B cell (primary cell): ENCODE results near the gene OR6S1. TPM values are rescaled to one million over a fixed set of nuclear protein-coding genes. Genes with fewer than 3 reads are reported as not detected.

ENCODE experiments used
- ATAC-seq: fragments of 200-7000 bp; cut with Tn5 transposase; one replicate; pipeline ENCODE4 v1.10.0; 2021; ENCODE audit warnings: low read depth, mild to moderate bottlenecking, moderate number of reproducible peaks, moderate library complexity
- CTCF ChIA-PET: fragments of 350-600 bp; sonication (Branson Sonifier 250); formaldehyde crosslinking; loops from one replicate; lab custom pipeline; 2021; ENCODE audit warnings: antibody characterized with exemption, inconsistent platforms; lab: Charles Lee
- POLR2A ChIA-PET: fragments of 350-600 bp; sonication (Branson Sonifier 250); formaldehyde crosslinking; loops from one replicate; lab custom pipeline; 2021; ENCODE audit warnings: antibody characterized with exemption; lab: Charles Lee
- DNase-seq: peaks from one replicate; pipeline ENCODE4 v3.0.0; 2013
- H2AFZ ChIP-seq: 2 replicates; pipeline ENCODE4 v1.6.1; 2012; ENCODE audit warnings: mild to moderate bottlenecking, low read depth, low read length; ENCODE audit not compliant: insufficient read depth, poor library complexity, severe bottlenecking
- H3K27ac ChIP-seq, 2 donors: 1 replicate in 1 of 2; 2 replicates in 1 of 2; pipeline ENCODE4 v1.5.1; 2012 to 2013; ENCODE audit warnings: low read length in 2 of 2, mild to moderate bottlenecking in 2 of 2, moderate library complexity in 1 of 2
- H3K27me3 ChIP-seq, 4 experiments: fragments of 200-600 bp in 1 of 4; sonication (generic) in 1 of 4; replicated peaks in 1 of 4; 1 replicate in 2 of 4; 2 replicates in 2 of 4; pipeline versions ENCODE4 v1.6.1 to v1.7.0; 2013 to 2016; ENCODE audit warnings: low read length in 3 of 4, mild to moderate bottlenecking in 2 of 4, mixed read lengths in 1 of 4, moderate library complexity in 1 of 4; ENCODE audit not compliant: insufficient read depth in 4 of 4, control insufficient read depth in 3 of 4; ENCODE audit errors: control extremely low read depth in 1 of 4
- H3K36me3 ChIP-seq, 2 experiments: replicated peaks in 1 of 2; 1 replicate in 1 of 2; 2 replicates in 1 of 2; pipeline versions ENCODE4 v1.6.1 to v1.7.1; 2013; ENCODE audit warnings: low read length in 1 of 2; ENCODE audit not compliant: insufficient read depth in 2 of 2, control insufficient read depth in 1 of 2; ENCODE audit errors: control extremely low read depth in 1 of 2, extremely low read depth in 1 of 2
- H3K4me1 ChIP-seq, 2 donors: fragments of 200-600 bp in 1 of 2; sonication (generic) in 1 of 2; 1 replicate in 1 of 2; 2 replicates in 1 of 2; pipeline versions ENCODE4 v1.5.1 to v1.6.1; 2013 to 2017; ENCODE audit warnings: low read length in 2 of 2; ENCODE audit not compliant: control insufficient read depth in 2 of 2, insufficient read depth in 2 of 2
- H3K4me2 ChIP-seq: replicated peaks from 2 replicates; pipeline ENCODE3; 2012; ENCODE audit warnings: mild to moderate bottlenecking, low read depth, low read length; ENCODE audit not compliant: poor library complexity, severe bottlenecking
- H3K4me3 ChIP-seq, 5 experiments: fragments of 200-600 bp in 1 of 5; sonication (generic) in 1 of 5; 1 replicate in 3 of 5; 2 replicates in 2 of 5; pipeline versions ENCODE4 v1.5.1 to v1.7.0; 2011 to 2016; ENCODE audit warnings: low read length in 4 of 5, mild to moderate bottlenecking in 4 of 5, low read depth in 2 of 5, control low read depth in 1 of 5, moderate library complexity in 1 of 5; ENCODE audit not compliant: insufficient read depth in 1 of 5; ENCODE audit errors: control extremely low read depth in 1 of 5, extremely low read depth in 1 of 5
- H3K79me2 ChIP-seq: fragments of 200-600 bp; sonication (generic); one replicate; pipeline ENCODE4 v1.6.0; 2016; ENCODE audit warnings: low read length; ENCODE audit not compliant: control insufficient read depth, insufficient read depth
- H3K9ac ChIP-seq: fragments of 200-600 bp; sonication (generic); 2 replicates; pipeline ENCODE4 v1.6.1; 2017; ENCODE audit warnings: mild to moderate bottlenecking, low read length, moderate library complexity
- H3K9me3 ChIP-seq, 3 donors: one replicate each; pipeline versions ENCODE4 v1.6.1 to v1.7.1; 2013; ENCODE audit warnings: low read length in 2 of 3; ENCODE audit not compliant: control insufficient read depth in 2 of 3, insufficient read depth in 1 of 3; ENCODE audit errors: control extremely low read depth in 1 of 3
- H4K20me1 ChIP-seq: 2 replicates; pipeline ENCODE4 v1.6.0; 2012; ENCODE audit warnings: mild to moderate bottlenecking, low read length; ENCODE audit not compliant: insufficient read depth, control insufficient read depth, poor library complexity, severe bottlenecking
- H3K27ac Mint-ChIP-seq: one replicate; pipeline ENCODE4 v1.8.0; 2021; ENCODE audit warnings: mixed read lengths
- H3K27me3 Mint-ChIP-seq: one replicate; pipeline ENCODE4 v1.8.0; 2021; ENCODE audit warnings: mixed read lengths
- H3K4me1 Mint-ChIP-seq: one replicate; pipeline ENCODE4 v1.8.0; 2021; ENCODE audit warnings: mixed read lengths
- H3K4me3 Mint-ChIP-seq: one replicate; pipeline ENCODE4 v1.8.0; 2021; ENCODE audit warnings: mixed read lengths
- H3K9me3 Mint-ChIP-seq: one replicate; pipeline ENCODE4 v1.8.0; 2022; ENCODE audit warnings: mixed read lengths; ENCODE audit not compliant: insufficient read depth
- EZH2 ChIP-seq: IDR thresholded peaks from 2 replicates; pipeline ENCODE4 v1.6.1; 2012; ENCODE audit warnings: borderline replicate concordance, low read depth, mild to moderate bottlenecking, moderate library complexity, low read length; ENCODE audit not compliant: insufficient read depth, poor library complexity, severe bottlenecking
- WGBS: methylation state at CpG from one replicate; pipeline ENCODE4 v1.1.5; 2013; ENCODE audit warnings: missing lambda C conversion rate; ENCODE audit not compliant: insufficient coverage; 5-methylcytosine and 5-hydroxymethylcytosine counted together
- intact Hi-C: fragments of 100-400 bp; cut with micrococcal nuclease; formaldehyde crosslinking; loops from one replicate; pipeline ENCODE4 v1.10.0; 2022
- polyA plus RNA-seq: library from polyadenylated mRNA; depleted of rRNA; stranded (reverse); fragments of >200 nt; gene quantifications from 2 replicates; pipeline ENCODE4 v1.2.3, GENCODE V29; 2012
- total RNA-seq, 2 donors: library from RNA; stranded (reverse); fragments of 120-200 nt in 1 of 2; gene quantifications; 1 replicate in 1 of 2; 2 replicates in 1 of 2; pipeline versions ENCODE4 v1.2.3 to v1.2.4, GENCODE V29; 2013 to 2022
- TF ChIP-seq, protein P1 (sequence below): fragments of 200-600 bp; IDR thresholded peaks from one replicate; pipeline ENCODE4 v1.8.0; 2022; ENCODE audit warnings: antibody characterized with exemption, mild to moderate bottlenecking

OR6S1 gene
- total and polyA plus RNA-seq, 2 donors (not counting 1 experiment from before 2014, with no cell fraction given) = 0.16 TPM; not detected in 1

DNA sequence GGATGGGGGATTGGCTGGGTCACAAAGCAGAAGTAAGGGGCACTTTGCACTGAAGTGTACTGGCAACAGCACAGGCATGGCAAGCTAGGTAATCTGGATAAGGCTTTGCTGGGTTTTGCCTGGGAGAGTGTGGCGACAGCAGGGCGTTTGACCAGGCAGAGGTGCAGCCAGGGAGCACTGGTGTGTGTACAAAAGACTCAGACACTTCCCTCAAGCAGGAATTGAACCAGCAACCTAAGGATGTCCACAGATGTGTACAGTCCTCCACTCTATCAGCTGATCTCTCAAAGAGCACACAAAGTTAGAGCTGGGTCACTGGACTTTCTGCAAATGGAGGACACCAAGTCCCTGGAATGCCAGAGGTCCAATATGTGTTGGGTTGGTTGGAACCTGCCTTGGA lies 27.5 kb upstream of the OR6S1 start:
- H4K20me1 ChIP-seq = no peaks in the 10 kb centered on the region
- Mint-ChIP-seq H3K9me3 (no peaks in the 10 kb centered on the region), H3K27ac (peak overlapping the region; percentile 91), H3K4me3 (no peak overlapping the region), H3K27me3 (no peaks in the 10 kb centered on the region), H3K4me1 (peaks cover 67% of the 10 kb centered on the region)
- H3K9me3 ChIP-seq = peaks cover 0 to 4% (median 0%) of the 10 kb centered on the region in 3 donors
- ATAC-seq (no peak), DNase-seq (no peak)
- H3K36me3 ChIP-seq = no peaks in the 10 kb centered on the region
- TF ChIP-seq, protein P1, sequence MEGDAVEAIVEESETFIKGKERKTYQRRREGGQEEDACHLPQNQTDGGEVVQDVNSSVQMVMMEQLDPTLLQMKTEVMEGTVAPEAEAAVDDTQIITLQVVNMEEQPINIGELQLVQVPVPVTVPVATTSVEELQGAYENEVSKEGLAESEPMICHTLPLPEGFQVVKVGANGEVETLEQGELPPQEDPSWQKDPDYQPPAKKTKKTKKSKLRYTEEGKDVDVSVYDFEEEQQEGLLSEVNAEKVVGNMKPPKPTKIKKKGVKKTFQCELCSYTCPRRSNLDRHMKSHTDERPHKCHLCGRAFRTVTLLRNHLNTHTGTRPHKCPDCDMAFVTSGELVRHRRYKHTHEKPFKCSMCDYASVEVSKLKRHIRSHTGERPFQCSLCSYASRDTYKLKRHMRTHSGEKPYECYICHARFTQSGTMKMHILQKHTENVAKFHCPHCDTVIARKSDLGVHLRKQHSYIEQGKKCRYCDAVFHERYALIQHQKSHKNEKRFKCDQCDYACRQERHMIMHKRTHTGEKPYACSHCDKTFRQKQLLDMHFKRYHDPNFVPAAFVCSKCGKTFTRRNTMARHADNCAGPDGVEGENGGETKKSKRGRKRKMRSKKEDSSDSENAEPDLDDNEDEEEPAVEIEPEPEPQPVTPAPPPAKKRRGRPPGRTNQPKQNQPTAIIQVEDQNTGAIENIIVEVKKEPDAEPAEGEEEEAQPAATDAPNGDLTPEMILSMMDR = no peak
- H3K79me2 ChIP-seq = peaks cover 6% of the 10 kb centered on the region
- POLR2A ChIA-PET = interaction anchor here (3.5 kb wide), 1 partner anchor 13 kb away, joined by 42 read pairs; the partner anchor contains the start of gene RNASE4
- no peak overlapping the region for H3K4me3 ChIP-seq
- H3K9ac ChIP-seq = peak overlapping the region; percentile 8
- H3K4me1 ChIP-seq = peaks cover 49 to 63% of the 10 kb centered on the region in 2 donors
- no peaks in the 10 kb centered on the region for H3K27me3 ChIP-seq
- peak overlapping the region; percentile 55 for H3K4me2 ChIP-seq
- intact Hi-C loops = loop anchor here (1.0 to 5.0 kb wide), 3 partner anchors 12 to 57 kb away; no protein-coding TSS in a partner anchor
- CTCF ChIA-PET = interaction anchor here (0.9 to 8.4 kb wide), 3 partner anchors 13 to 22 kb away, joined by 3 to 104 read pairs (median 32); partner anchors contain the start of genes ANG and RNASE4
- H3K27ac ChIP-seq = peak overlapping the region in 1 of 2 donors; percentile 77
- H2AFZ ChIP-seq = peak overlapping the region; percentile 22
- WGBS = 88% methylated on average over 2 of the region's 2 CpGs

DNA sequence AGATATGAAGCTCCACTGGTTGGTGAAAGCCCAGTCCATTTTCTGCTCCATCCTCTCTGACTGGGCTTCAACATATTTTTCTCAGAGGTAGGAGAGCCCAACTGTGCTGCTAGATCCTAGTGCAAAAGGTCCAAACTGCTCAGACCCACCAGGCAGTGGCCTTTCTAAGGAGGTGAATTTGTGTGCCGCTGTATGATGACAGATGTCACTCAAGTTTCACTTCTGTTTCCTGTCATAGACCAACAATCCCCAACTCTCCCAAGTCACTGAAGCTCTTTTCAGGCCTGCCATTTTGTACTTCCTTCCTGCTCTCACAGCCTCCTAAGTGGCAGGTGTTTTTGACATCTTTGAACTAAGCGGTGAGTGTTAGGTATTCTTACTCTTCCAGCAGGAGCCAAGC lies 26.5 kb upstream of the OR6S1 start:
- H3K4me3 ChIP-seq = peak overlapping the region in 1 of 5 experiments; percentile 27
- H3K36me3 ChIP-seq = no peaks in the 10 kb centered on the region
- peak overlapping the region; percentile 55 for H3K4me2 ChIP-seq
- intact Hi-C loops = loop anchor here (1.0 to 5.0 kb wide), 3 partner anchors 13 to 56 kb away; no protein-coding TSS in a partner anchor
- CTCF ChIA-PET = interaction anchor here (0.7 to 8.4 kb wide), 8 partner anchors 9 to 190 kb away, joined by 3 to 104 read pairs (median 4); partner anchors contain the start of gene RNASE4
- H3K27me3 ChIP-seq = no peaks in the 10 kb centered on the region
- TF ChIP-seq, protein P1 = no peak
- TF ChIP-seq EZH2 = no peak
- Mint-ChIP-seq H3K27ac (peak overlapping the region; percentile 91), H3K9me3 (no peaks in the 10 kb centered on the region), H3K4me3 (peak overlapping the region; percentile 82), H3K27me3 (no peaks in the 10 kb centered on the region), H3K4me1 (peaks cover 74% of the 10 kb centered on the region)
- H3K9me3 ChIP-seq = peaks cover 0 to 4% (median 0%) of the 10 kb centered on the region in 3 donors
- no peaks in the 10 kb centered on the region for H3K79me2 ChIP-seq
- peaks cover 59 to 74% of the 10 kb centered on the region in 2 donors for H3K4me1 ChIP-seq
- no peaks in the 10 kb centered on the region for H4K20me1 ChIP-seq
- peak overlapping the region; percentile 8 for H3K9ac ChIP-seq
- peak; percentile 73 for ATAC-seq
- peak; percentile 87 for DNase-seq
- peak overlapping the region; percentile 70 to 77 for H3K27ac ChIP-seq
- peak overlapping the region; percentile 22 for H2AFZ ChIP-seq
- POLR2A ChIA-PET = interaction anchor here (0.5 to 3.5 kb wide), 2 partner anchors 14 to 22 kb away, joined by 3 to 42 read pairs; partner anchors contain the start of gene RNASE4
- WGBS = no CpG with 5 or more reads among the region's 2 CpGs
